ENCODE results near the gene HINT3. TPM values are rescaled to one million over a fixed set of nuclear protein-coding genes. Genes with fewer than 3 reads are reported as not detected.
A peak's percentile ranks its signal among the peaks of the same experiment; 100 is the strongest.

Gene HINT3
- total and polyA plus RNA-seq, 2 of the 13 experiments (the other 11 are each of a cell fraction or from before 2014, with no cell fraction given) = 3.1 to 22.8 TPM

DNA sequence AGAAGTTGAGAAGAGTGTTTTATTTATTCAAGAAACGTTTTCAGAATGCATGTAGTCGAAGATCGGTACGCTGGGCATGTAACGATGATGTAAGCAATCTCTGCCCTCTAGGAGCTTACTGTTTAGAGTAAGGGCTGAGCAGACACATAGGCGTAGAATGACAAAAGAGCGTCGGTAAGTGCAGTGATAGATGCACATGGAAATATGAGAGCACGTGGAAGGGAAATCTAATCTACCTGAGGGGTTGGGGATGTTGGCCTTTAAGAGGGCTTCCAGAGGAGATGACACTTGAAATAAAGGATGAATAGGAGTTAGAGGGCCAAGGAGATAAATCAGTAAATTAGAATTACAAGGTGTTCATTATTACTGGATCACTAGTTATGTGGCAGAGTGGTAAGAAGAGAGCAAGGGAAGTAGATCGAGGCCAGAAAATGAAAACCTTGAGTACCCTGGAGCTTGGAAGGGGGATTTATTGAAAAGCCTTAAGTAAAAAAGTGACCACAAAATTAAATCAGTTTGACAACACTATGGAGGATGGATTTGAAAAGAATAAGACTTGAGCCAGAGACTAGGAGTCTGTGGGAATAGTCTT is 30.6 kb downstream of the HINT3 start (continued):
- TF ChIP-seq, protein P1, sequence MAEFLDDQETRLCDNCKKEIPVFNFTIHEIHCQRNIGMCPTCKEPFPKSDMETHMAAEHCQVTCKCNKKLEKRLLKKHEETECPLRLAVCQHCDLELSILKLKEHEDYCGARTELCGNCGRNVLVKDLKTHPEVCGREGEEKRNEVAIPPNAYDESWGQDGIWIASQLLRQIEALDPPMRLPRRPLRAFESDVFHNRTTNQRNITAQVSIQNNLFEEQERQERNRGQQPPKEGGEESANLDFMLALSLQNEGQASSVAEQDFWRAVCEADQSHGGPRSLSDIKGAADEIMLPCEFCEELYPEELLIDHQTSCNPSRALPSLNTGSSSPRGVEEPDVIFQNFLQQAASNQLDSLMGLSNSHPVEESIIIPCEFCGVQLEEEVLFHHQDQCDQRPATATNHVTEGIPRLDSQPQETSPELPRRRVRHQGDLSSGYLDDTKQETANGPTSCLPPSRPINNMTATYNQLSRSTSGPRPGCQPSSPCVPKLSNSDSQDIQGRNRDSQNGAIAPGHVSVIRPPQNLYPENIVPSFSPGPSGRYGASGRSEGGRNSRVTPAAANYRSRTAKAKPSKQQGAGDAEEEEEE (CRISPR knock-in tag; IDR thresholded peaks at IDR 0.05; ENCODE audit: borderline replicate concordance) = no peak
- TF ChIP-seq, protein P2, sequence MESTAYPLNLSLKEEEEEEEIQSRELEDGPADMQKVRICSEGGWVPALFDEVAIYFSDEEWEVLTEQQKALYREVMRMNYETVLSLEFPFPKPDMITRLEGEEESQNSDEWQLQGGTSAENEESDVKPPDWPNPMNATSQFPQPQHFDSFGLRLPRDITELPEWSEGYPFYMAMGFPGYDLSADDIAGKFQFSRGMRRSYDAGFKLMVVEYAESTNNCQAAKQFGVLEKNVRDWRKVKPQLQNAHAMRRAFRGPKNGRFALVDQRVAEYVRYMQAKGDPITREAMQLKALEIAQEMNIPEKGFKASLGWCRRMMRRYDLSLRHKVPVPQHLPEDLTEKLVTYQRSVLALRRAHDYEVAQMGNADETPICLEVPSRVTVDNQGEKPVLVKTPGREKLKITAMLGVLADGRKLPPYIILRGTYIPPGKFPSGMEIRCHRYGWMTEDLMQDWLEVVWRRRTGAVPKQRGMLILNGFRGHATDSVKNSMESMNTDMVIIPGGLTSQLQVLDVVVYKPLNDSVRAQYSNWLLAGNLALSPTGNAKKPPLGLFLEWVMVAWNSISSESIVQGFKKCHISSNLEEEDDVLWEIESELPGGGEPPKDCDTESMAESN (CRISPR knock-in tag; conservative IDR thresholded peaks at IDR 0.05) = peak; percentile 40
- TF ChIP-seq, protein P3, sequence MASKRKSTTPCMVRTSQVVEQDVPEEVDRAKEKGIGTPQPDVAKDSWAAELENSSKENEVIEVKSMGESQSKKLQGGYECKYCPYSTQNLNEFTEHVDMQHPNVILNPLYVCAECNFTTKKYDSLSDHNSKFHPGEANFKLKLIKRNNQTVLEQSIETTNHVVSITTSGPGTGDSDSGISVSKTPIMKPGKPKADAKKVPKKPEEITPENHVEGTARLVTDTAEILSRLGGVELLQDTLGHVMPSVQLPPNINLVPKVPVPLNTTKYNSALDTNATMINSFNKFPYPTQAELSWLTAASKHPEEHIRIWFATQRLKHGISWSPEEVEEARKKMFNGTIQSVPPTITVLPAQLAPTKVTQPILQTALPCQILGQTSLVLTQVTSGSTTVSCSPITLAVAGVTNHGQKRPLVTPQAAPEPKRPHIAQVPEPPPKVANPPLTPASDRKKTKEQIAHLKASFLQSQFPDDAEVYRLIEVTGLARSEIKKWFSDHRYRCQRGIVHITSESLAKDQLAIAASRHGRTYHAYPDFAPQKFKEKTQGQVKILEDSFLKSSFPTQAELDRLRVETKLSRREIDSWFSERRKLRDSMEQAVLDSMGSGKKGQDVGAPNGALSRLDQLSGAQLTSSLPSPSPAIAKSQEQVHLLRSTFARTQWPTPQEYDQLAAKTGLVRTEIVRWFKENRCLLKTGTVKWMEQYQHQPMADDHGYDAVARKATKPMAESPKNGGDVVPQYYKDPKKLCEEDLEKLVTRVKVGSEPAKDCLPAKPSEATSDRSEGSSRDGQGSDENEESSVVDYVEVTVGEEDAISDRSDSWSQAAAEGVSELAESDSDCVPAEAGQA (IDR thresholded peaks at IDR 0.05; ENCODE audit: low read depth) = no peak
- TF ChIP-seq, protein P3 (CRISPR knock-in tag; IDR thresholded peaks at IDR 0.05; ENCODE audit: borderline replicate concordance) = peak; percentile 77; the same call in 1 of the 2 replicates
- TF ChIP-seq NFIC (IDR thresholded peaks at IDR 0.05; ENCODE audit: low read length) (no peak), SALL2 (CRISPR knock-in tag; IDR thresholded peaks at IDR 0.05) (no peak; the same call in 1 of the 2 replicates), NFKBIZ (CRISPR knock-in tag; IDR thresholded peaks at IDR 0.05) (no peak), KLF6 (CRISPR knock-in tag; IDR thresholded peaks at IDR 0.05) (no peak), NKX3-1 (CRISPR knock-in tag; IDR thresholded peaks at IDR 0.05) (peak; percentile 20; the same call in 1 of the 2 replicates), CBFB (CRISPR knock-in tag; IDR thresholded peaks at IDR 0.05) (no peak), ZBTB8A (CRISPR knock-in tag; IDR thresholded peaks at IDR 0.05; ENCODE audit: borderline replicate concordance, low read depth) (no peak), ZNF766 (CRISPR knock-in tag; IDR thresholded peaks at IDR 0.05; ENCODE audit: borderline replicate concordance) (no peak), SP140L (CRISPR knock-in tag; IDR thresholded peaks at IDR 0.05; ENCODE audit: borderline replicate concordance) (no peak)
- TF ChIP-seq, protein P4, sequence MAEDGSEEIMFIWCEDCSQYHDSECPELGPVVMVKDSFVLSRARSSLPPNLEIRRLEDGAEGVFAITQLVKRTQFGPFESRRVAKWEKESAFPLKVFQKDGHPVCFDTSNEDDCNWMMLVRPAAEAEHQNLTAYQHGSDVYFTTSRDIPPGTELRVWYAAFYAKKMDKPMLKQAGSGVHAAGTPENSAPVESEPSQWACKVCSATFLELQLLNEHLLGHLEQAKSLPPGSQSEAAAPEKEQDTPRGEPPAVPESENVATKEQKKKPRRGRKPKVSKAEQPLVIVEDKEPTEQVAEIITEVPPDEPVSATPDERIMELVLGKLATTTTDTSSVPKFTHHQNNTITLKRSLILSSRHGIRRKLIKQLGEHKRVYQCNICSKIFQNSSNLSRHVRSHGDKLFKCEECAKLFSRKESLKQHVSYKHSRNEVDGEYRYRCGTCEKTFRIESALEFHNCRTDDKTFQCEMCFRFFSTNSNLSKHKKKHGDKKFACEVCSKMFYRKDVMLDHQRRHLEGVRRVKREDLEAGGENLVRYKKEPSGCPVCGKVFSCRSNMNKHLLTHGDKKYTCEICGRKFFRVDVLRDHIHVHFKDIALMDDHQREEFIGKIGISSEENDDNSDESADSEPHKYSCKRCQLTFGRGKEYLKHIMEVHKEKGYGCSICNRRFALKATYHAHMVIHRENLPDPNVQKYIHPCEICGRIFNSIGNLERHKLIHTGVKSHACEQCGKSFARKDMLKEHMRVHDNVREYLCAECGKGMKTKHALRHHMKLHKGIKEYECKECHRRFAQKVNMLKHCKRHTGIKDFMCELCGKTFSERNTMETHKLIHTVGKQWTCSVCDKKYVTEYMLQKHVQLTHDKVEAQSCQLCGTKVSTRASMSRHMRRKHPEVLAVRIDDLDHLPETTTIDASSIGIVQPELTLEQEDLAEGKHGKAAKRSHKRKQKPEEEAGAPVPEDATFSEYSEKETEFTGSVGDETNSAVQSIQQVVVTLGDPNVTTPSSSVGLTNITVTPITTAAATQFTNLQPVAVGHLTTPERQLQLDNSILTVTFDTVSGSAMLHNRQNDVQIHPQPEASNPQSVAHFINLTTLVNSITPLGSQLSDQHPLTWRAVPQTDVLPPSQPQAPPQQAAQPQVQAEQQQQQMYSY (CRISPR knock-in tag; IDR thresholded peaks at IDR 0.05) = peak; percentile 59; the same call in 1 of the 2 replicates
